Measurements from ENCODE around the gene IER5L.

DNA sequence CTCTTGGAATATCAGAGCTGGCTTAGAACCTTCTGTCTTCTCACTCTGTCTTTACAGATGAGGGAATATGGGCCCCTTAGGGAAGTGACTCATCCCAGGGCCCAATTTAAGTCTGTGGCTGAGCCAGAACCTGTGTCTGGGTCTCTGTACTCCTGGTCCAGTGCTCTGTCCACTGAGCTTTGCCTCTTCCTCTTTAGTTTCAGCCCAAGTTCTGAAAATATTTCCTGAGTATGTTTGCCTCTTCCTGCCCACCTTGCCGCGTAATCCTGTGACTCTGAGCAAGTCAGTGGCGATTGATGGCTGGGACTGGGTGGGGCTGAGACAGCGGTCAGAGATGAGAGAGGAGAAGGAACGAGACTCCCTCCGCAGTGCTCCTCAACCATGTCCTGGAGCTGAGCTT is 7.8 kb downstream of the IER5L start:
- no peak for TF ChIP-seq POLR2AphosphoS5 (IDR thresholded peaks at IDR 0.05; ENCODE audit: low read depth, low read length)
- no peak for TF ChIP-seq TAF1 (IDR thresholded peaks at IDR 0.05; ENCODE audit: borderline replicate concordance, insufficient read depth, low read length)
- no peak for TF ChIP-seq SIN3A (IDR thresholded peaks at IDR 0.05; ENCODE audit: borderline replicate concordance, insufficient read depth, low read length)
- TF ChIP-seq, protein P1, sequence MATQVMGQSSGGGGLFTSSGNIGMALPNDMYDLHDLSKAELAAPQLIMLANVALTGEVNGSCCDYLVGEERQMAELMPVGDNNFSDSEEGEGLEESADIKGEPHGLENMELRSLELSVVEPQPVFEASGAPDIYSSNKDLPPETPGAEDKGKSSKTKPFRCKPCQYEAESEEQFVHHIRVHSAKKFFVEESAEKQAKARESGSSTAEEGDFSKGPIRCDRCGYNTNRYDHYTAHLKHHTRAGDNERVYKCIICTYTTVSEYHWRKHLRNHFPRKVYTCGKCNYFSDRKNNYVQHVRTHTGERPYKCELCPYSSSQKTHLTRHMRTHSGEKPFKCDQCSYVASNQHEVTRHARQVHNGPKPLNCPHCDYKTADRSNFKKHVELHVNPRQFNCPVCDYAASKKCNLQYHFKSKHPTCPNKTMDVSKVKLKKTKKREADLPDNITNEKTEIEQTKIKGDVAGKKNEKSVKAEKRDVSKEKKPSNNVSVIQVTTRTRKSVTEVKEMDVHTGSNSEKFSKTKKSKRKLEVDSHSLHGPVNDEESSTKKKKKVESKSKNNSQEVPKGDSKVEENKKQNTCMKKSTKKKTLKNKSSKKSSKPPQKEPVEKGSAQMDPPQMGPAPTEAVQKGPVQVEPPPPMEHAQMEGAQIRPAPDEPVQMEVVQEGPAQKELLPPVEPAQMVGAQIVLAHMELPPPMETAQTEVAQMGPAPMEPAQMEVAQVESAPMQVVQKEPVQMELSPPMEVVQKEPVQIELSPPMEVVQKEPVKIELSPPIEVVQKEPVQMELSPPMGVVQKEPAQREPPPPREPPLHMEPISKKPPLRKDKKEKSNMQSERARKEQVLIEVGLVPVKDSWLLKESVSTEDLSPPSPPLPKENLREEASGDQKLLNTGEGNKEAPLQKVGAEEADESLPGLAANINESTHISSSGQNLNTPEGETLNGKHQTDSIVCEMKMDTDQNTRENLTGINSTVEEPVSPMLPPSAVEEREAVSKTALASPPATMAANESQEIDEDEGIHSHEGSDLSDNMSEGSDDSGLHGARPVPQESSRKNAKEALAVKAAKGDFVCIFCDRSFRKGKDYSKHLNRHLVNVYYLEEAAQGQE (IDR thresholded peaks at IDR 0.05; ENCODE audit: insufficient read depth in 1 of 2, low read depth in 2 of 2, low read length in 2 of 2) = no peak
